ENCODE data around the gene SLC25A10. TPM values are rescaled to one million over a fixed set of nuclear protein-coding genes. Genes with fewer than 3 reads are reported as not detected.

SLC25A10 gene
- total and polyA plus RNA-seq, 2 of the 4 experiments (the other 2 are of a cell fraction): 14.9 to 19.0 TPM

DNA sequence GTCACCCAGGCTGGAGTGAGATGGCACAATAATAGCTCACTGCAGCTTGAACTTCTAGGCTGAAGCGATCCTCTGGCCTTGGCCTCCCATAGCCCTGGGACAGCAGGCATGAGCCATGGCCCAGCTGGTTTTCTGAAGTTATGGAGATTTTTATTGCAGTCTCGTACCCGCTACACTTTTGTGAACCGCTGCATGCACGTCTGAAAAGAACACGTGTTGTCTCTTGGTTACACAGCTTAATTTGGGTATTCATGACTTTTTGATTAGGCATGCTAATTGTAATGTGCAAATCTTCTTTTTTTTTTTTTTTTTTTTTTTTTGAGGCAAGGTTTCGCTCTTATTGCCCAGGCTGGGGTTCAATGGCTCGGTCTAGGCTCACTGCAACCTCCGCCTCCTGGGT lies 13.4 kb downstream of the SLC25A10 start:
- TF ChIP-seq MXI1 (IDR thresholded peaks at IDR 0.05; ENCODE audit: borderline replicate concordance, low read depth, low read length): no peak
- TF ChIP-seq RFX5 (IDR thresholded peaks at IDR 0.05; ENCODE audit: low read depth, low read length): no peak
- no peak for TF ChIP-seq SMC3 (IDR thresholded peaks at IDR 0.05; ENCODE audit: low read depth, low read length)
- TF ChIP-seq USF2 (IDR thresholded peaks at IDR 0.05; ENCODE audit: low read depth, low read length): no peak
- TF ChIP-seq CEBPB (IDR thresholded peaks at IDR 0.05; ENCODE audit: low read depth, low read length): no peak
- TF ChIP-seq RCOR1 (IDR thresholded peaks at IDR 0.05; ENCODE audit: insufficient replicate concordance, low read length): no peak
- TF ChIP-seq ELK1 (IDR thresholded peaks at IDR 0.05; ENCODE audit: borderline replicate concordance, low read depth, low read length): no peak
- no peak for TF ChIP-seq FOS (IDR thresholded peaks at IDR 0.05; ENCODE audit: low read depth, low read length)
- no peak for TF ChIP-seq MAFK (IDR thresholded peaks at IDR 0.05; ENCODE audit: low read depth, low read length)
- Histone ChIP-seq H3K4ac (ENCODE audit: low read depth, low read length) (no peak overlapping the region), H4K5ac (ENCODE audit: low read depth, low read length) (no peak overlapping the region), H2BK120ac (ENCODE audit: low read depth, low read length) (no peak overlapping the region), H3K4me3 (ENCODE audit: insufficient read depth, low read depth, low read length) (no peak overlapping the region), H4K20me1 (ENCODE audit: insufficient read depth, low read length) (no peaks in the 10 kb centered on the region), H3K9me3 (ENCODE audit: control insufficient read depth, insufficient read depth, low read length) (no peaks in the 10 kb centered on the region), H3K4me1 (ENCODE audit: control insufficient read depth, insufficient read depth, low read length) (no peaks in the 10 kb centered on the region), H3K14ac (replicated peaks; ENCODE audit: low read depth, low read length) (no peak overlapping the region), H2BK20ac (ENCODE audit: low read depth, low read length) (no peak overlapping the region), H2AFZ (replicated peaks; ENCODE audit: low read length, poor library complexity) (no peak overlapping the region), H3K9ac (ENCODE audit: low read depth, low read length) (no peak overlapping the region), H2BK5ac (ENCODE audit: low read depth, low read length, poor library complexity, severe bottlenecking) (no peak overlapping the region), H3K56ac (ENCODE audit: extremely low read depth, insufficient read depth, low read length) (no peak overlapping the region), H3K27me3 (ENCODE audit: control insufficient read depth, insufficient read depth, low read length) (no peaks in the 10 kb centered on the region), H3K79me1 (ENCODE audit: low read depth in 1 of 2, low read length in 2 of 2) (no peaks in the 10 kb centered on the region), H4K8ac (ENCODE audit: low read depth in 2 of 2, low read length in 2 of 2) (no peak overlapping the region), H2BK15ac (ENCODE audit: low read depth, low read length) (no peak overlapping the region), H3K4me2 (ENCODE audit: low read depth, low read length) (no peak overlapping the region), H3K36me3 (ENCODE audit: control insufficient read depth, insufficient read depth, low read length) (no peaks in the 10 kb centered on the region), H2AK9ac (replicated peaks; ENCODE audit: low read depth, low read length, poor library complexity) (no peak overlapping the region), H3K9me1 (ENCODE audit: insufficient read depth, low read length) (no peaks in the 10 kb centered on the region), H3K23ac (ENCODE audit: low read depth, low read length) (no peak overlapping the region), H4K91ac (ENCODE audit: insufficient read depth, low read depth, low read length) (no peak overlapping the region), H3K18ac (ENCODE audit: low read depth, low read length) (no peak overlapping the region), H2AK5ac (ENCODE audit: low read depth, low read length) (no peak overlapping the region), H3K27ac (ENCODE audit: insufficient read depth, low read length) (no peak overlapping the region)
- ChIA-PET POLR2A (ENCODE audit: unreplicated experiment) (no interaction called here), CTCF (no interaction called here)
- dilution Hi-C loops (cut with HindIII; ENCODE audit: low sequenced_read_pairs, unreplicated experiment) (no loop called here), in situ Hi-C loops (cut with MboI; ENCODE audit: low sequenced_read_pairs) (no loop called here), intact Hi-C loops (cut with micrococcal nuclease) (no loop called here)
- no CpG with 5 or more reads among the region's 9 CpGs for WGBS, 2 experiments (ENCODE audit: extremely low coverage in 2 of 2, insufficient read length in 1 of 2)
- no peak for DNase-seq
- BruUV-seq (replicated peaks): no TSS peak
- ATAC-seq (ENCODE audit: low read depth): no peak

Measured in IMR-90 (cell line).